HG03066 (cell line): Measurements from ENCODE around the gene FBN1.
A peak's percentile ranks its signal among the peaks of the same experiment; 100 is the strongest.

Experiments used
- ATAC-seq: cut with Tn5 transposase; IDR thresholded peaks from one replicate; pipeline ENCODE4 v1.9.1; 2021; ENCODE audit warnings: low read depth; ENCODE audit not compliant: unreplicated experiment

FBN1 gene

GRCh38 chr15:48653216-48653615 is 7.7 kb upstream of the FBN1 start:
- ATAC-seq: no peak

DNA sequence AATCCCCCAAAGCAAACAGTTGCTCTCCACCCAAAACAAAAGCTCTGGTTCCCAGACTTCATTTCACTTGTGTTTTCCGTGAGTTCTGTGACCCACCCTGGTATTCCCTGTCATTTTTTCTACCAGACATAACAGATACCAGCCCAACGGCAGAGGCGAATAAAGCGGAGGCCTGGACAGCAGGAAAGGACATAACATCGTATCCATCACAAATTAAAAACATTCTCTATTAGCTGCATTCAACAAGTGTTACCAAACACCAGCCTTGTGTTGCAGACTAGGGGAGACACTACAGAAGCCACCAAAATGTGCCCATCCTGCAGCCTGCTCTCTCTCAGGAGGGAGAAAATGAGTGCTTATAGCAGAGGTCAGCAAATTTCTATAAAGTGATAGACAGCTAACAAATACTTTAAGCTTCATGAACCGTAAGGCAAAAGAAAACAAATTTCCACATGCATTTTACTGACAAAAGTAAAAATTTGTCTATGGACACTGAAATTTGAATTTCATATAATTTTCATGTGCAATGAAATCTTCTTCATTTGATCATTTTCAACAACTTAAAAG is 7.1 kb upstream of the FBN1 start:
- ATAC-seq: no peak

DNA sequence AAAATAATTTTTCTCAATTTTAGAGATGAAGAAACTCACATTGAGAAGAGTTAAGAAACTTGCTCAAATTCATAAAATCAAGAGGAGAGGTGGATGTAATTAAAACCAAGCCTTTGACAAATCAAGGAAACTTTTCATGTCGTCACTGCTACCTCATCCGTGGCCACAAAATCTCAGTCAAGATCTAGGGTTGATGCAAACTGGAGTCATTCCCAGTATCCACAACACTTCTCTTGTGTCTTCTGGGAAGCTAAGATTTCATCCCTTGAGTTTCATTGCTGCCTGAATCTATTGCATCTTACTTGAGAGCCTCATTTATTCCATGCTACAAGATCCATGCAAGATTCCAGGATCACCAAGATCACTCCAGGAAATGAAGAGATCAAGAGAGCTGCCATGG is 5.4 kb upstream of the FBN1 start:
- no peak for ATAC-seq

DNA sequence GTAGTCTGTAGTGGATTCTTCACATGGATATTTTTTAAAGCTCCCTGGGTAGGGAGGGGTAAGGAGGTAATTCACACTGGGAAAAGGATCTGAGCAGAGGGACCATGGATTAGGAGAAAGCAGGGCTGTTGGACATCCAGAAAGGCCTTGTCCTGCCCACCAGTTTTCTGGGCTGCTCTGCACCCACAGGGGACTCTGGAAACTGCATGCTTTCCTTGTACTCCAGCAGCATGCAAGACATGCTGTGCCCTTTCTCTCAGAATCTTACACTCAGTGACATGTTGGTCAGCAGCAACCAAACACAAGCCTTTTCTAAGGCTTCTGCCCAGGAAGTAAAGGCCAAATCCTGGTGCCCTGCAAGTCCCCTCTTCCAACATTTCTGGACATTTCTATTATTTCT is 2.5 kb upstream of the FBN1 start:
- ATAC-seq: no peak

GRCh38 chr15:48646331-48646730 is 822 bp upstream of the FBN1 start:
- ATAC-seq: no peak

DNA sequence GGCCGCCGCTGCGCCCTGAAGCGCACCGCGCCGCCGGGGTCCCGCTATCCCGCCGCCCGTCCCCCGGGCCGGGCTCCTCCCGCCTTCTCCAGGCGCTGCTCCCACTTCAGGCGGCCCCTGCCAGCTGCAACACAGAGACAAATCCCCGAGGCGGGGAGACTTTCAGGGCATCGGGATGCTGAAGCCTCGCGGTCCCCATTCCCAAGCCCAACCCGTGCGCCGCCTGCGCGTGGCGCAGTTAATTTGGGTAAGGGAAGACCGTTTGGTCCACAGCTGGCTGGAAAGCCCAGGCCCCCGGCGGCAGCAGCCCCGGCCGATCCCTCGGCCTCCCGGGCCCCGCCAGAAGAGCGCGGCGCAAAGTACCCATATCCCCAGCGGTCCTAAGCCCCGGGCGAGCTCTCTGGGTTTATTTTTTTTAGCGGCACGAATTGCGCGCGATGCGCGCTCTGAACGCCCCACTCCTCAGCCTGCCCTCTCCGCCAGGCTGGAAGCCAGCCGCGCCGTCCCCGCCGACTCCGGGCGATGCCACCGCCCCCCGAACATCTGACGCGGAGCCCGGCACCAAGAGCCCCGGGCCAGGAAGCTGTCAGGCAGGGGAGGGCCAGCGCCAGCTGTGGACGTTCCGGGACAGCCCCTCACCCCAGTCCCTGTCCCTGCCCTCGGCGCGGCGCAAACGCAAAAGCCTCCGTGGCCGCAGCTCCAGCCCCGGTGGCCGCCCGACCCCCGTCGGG is 517 bp downstream of the FBN1 start:
- ATAC-seq: peak; percentile 32

DNA sequence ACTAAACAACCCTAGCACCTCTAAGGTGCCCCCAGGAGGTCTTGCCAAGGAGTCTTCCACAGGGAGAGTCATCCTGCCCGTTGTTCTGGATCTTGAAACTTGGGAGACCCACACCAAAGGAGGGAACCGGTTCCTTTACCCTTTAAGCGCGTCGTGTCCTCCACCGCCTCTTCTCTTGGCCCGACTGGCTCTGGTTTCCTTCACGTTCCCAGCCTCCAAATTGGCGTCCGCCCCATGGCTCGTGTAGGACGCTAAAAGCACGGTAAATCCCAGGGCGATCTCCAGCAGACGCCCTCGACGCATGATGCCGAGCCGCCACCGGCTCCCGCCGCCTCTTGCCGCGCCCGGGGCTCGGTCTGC is 1.1 kb downstream of the FBN1 start:
- ATAC-seq: no peak

- no peak for ATAC-seq
These were observed 1.6 kb downstream of the FBN1 start for GRCh38 chr15:48643776-48644466.

GRCh38 chr15:48643206-48643605 is 2.3 kb downstream of the FBN1 start:
- ATAC-seq: no peak

- ATAC-seq: no peak
These were observed 2.7 kb downstream of the FBN1 start for GRCh38 chr15:48642795-48643194.

DNA sequence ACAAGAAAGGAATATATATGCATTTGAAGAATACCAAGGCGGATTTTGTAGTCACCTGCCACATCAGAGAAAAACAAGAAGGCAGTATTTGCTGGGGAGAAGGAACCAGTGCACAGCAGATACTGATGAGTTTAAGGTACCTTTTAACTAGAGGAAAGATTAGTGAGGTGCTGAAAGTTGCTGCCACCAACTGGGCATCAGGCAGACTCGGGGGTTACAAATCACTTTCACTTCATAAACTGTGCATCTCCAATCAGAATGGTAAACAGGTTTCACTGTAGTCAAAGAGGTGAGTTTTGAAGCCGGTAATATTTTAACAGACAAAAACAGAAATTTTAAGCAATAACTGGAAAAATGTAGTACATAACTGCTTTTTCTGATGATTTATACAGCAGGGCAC is 4.1 kb downstream of the FBN1 start:
- ATAC-seq: no peak

DNA sequence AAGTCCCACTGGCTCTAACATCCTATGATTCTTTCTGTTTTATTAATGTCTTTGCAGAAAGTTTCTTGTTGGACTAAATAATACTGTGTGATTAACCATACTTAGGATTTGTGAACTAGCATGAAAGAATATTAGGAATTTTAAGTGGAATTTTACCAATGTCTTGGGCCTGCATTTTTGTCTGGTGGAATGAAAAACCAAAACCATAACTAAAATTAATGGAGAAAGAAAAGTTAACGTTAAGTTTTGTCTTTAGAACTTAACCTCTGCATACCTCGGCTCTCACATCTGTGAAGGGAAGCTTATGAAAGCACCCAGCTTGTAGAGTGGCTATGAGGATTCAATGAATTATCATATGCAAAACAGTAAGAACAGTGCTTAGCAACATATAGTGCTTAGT is 6.5 kb downstream of the FBN1 start:
- ATAC-seq: no peak

GRCh38 chr15:48637639-48638038 is 7.9 kb downstream of the FBN1 start:
- ATAC-seq: no peak

GRCh38 chr15:48636511-48636910 is 9.0 kb downstream of the FBN1 start:
- ATAC-seq: no peak

GRCh38 chr15:48634893-48635292 is 10.6 kb downstream of the FBN1 start:
- no peak for ATAC-seq

- ATAC-seq: no peak
These were observed 11.4 kb downstream of the FBN1 start for GRCh38 chr15:48634096-48634495.

DNA sequence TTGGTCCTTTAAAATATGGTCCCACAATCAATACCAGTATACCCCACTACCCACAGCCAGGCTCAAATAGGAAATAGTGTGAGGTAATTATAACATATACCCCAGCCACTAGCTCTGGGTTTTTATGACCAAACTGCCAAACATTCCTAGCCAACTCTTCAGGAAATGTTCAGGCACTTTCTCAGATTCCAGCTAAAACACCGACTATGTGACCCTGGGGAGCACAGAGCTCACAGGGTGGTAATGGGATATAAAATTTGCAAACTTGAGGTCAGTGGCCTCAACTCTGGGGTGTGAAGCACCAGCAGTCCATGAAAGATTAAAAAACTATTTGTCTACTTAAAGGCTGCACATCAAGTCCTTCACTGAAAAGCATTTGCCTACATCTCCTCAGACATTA is 12.9 kb downstream of the FBN1 start:
- no peak for ATAC-seq

- ATAC-seq: no peak
These were observed 14.2 kb downstream of the FBN1 start for GRCh38 chr15:48631176-48631770.

GRCh38 chr15:48630245-48630644 is 15.3 kb downstream of the FBN1 start:
- ATAC-seq: no peak

- ATAC-seq: no peak
These were observed 16.7 kb downstream of the FBN1 start for GRCh38 chr15:48628832-48629231.

DNA sequence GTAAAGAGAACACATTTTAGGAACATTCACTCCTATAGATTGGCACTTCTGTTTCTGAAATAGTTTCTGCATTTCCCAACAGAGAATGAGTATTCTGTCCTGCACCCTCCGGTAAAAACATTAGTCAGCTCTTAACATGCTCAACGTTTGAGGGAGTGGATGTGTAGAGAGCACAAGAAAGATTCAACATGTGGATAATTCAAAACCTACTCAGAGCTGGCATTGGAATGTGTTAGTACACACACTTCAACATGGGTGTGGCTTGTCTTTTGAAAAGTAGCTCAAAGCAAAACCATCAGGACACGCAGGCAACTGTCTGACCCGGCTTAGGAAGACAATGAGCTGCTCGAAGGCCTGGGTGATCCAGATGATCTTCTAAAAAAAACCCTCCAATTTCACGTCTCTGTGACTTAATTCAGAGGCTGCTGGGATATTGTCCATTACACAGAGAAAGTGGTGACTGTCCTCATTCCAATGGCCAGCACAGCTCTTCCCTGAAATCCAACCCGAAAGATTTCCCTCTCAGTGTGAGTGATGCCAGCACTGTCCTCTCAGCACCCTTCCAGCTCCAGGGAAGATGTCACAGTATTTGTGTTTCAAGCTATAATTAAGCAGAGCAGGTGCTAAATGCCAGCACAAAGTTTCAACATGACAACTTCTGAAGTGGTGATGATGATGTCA is 18.1 kb downstream of the FBN1 start:
- ATAC-seq: no peak
